K562 (cell line): ENCODE measurements around the gene KCNJ9. TPM values are rescaled to one million over a fixed set of nuclear protein-coding genes. Genes with fewer than 3 reads are reported as not detected.

Experiments
- CREB1 ChIP-seq, 2 experiments: sonication (generic) in 1 of 2; formaldehyde crosslinking in 1 of 2; IDR thresholded peaks; 2 replicates each; pipeline versions ENCODE4 v1.6.1 to v1.8.0; 2012 to 2022; ENCODE audit warnings: inconsistent platforms in 1 of 2, mild to moderate bottlenecking in 1 of 2, missing genetic modification reagents in 1 of 2, moderate library complexity in 1 of 2
- DACH1 ChIP-seq: fragments of 450-650 bp; IDR thresholded peaks from 2 replicates; pipeline ENCODE4 v1.6.1; 2018; ENCODE audit not compliant: partially characterized antibody
- DEAF1 ChIP-seq: fragments of 450-650 bp; formaldehyde crosslinking; IDR thresholded peaks from 2 replicates; pipeline ENCODE4 v1.4.0; 2020; ENCODE audit warnings: mild to moderate bottlenecking, moderate library complexity
- HDAC1 ChIP-seq, 2 experiments: fragments of 450-650 bp; IDR thresholded peaks; 2 replicates each; pipeline ENCODE4 v1.6.1; 2016 to 2017; ENCODE audit warnings: inconsistent platforms in 1 of 2, mild to moderate bottlenecking in 1 of 2, moderate library complexity in 1 of 2
- HDAC3 ChIP-seq: fragments of 450-650 bp; IDR thresholded peaks from 2 replicates; pipeline ENCODE4 v1.6.1; 2018; ENCODE audit warnings: borderline replicate concordance, mild to moderate bottlenecking, moderate library complexity; ENCODE audit not compliant: partially characterized antibody
- ILK ChIP-seq: fragments of 450-650 bp; IDR thresholded peaks from 2 replicates; pipeline ENCODE4 v1.6.1; 2016; ENCODE audit warnings: missing genetic modification characterization, low read depth, mild to moderate bottlenecking, missing compliant biosample characterization, moderate library complexity, borderline replicate concordance
- MEF2A ChIP-seq: IDR thresholded peaks from 2 replicates; pipeline ENCODE4 v1.6.1; 2011; ENCODE audit warnings: low read depth, mild to moderate bottlenecking, low read length, moderate library complexity; ENCODE audit not compliant: control insufficient read depth
- NONO ChIP-seq, 2 experiments: fragments of 200-400 bp in 1 of 2; fragments of 450-650 bp in 1 of 2; formaldehyde crosslinking in 1 of 2; IDR thresholded peaks; 2 replicates each; pipeline ENCODE4 v1.6.1; 2017; ENCODE audit warnings: low read depth in 2 of 2, mild to moderate bottlenecking in 2 of 2, moderate library complexity in 2 of 2, low read length in 1 of 2
- NR4A1 ChIP-seq, 2 experiments: fragments of 250-450 bp in 1 of 2; fragments of 450-650 bp in 1 of 2; sonication (Bioruptor Pico) in 1 of 2; IDR thresholded peaks; 2 replicates each; pipeline versions ENCODE4 v1.4.0 to v1.6.1; 2016 to 2020; ENCODE audit warnings: mild to moderate bottlenecking in 2 of 2, missing compliant biosample characterization in 1 of 2, missing genetic modification characterization in 1 of 2, moderate library complexity in 1 of 2
- PATZ1 ChIP-seq: fragments of 250-450 bp; sonication (Bioruptor Pico); IDR thresholded peaks from 2 replicates; pipeline ENCODE4 v1.5.0; 2020; ENCODE audit warnings: mild to moderate bottlenecking, borderline replicate concordance
- PHB ChIP-seq: fragments of 250-450 bp; sonication (Bioruptor Pico); IDR thresholded peaks from 2 replicates; pipeline ENCODE4 v1.5.0; 2021
- POLR2A ChIP-seq: fragments of 450-650 bp; conservative IDR thresholded peaks from 2 replicates; pipeline ENCODE4 v1.6.1; 2016
- POLR2G ChIP-seq: fragments of 200-400 bp; formaldehyde crosslinking; IDR thresholded peaks from 2 replicates; pipeline ENCODE4 v1.6.1; 2017; ENCODE audit warnings: low read depth, mild to moderate bottlenecking, antibody characterized with exemption, low read length, moderate library complexity
- RB1 ChIP-seq: fragments of 450-650 bp; IDR thresholded peaks from 2 replicates; pipeline ENCODE4 v1.6.1; 2017; ENCODE audit warnings: low read depth, mild to moderate bottlenecking
- SAFB ChIP-seq: fragments of 200-400 bp; formaldehyde crosslinking; IDR thresholded peaks from 2 replicates; pipeline ENCODE4 v1.6.1; 2017; ENCODE audit warnings: low read depth, low read length, borderline replicate concordance
- SAFB2 ChIP-seq: fragments of 200-400 bp; formaldehyde crosslinking; IDR thresholded peaks from 2 replicates; pipeline ENCODE4 v1.6.1; 2018; ENCODE audit warnings: borderline replicate concordance, low read length, low read depth, moderate library complexity; ENCODE audit not compliant: severe bottlenecking
- SRF ChIP-seq, 2 experiments: fragments of 250-450, 450-650 bp in 1 of 2; sonication (Bioruptor Pico) in 1 of 2; sonication (generic) in 1 of 2; formaldehyde crosslinking; IDR thresholded peaks; 2 replicates each; pipeline versions ENCODE4 v1.5.0 to v1.5.1; 2020 to 2022; ENCODE audit warnings: mild to moderate bottlenecking in 1 of 2, missing genetic modification reagents in 1 of 2
- STAT5B ChIP-seq: fragments of 250-450 bp; sonication (Bioruptor Pico); IDR thresholded peaks from 2 replicates; pipeline ENCODE4 v1.8.0; 2021; ENCODE audit warnings: mild to moderate bottlenecking, inconsistent platforms
- THRB ChIP-seq: fragments of 450-650 bp; formaldehyde crosslinking; conservative IDR thresholded peaks from 2 replicates; pipeline ENCODE4 v1.4.0; 2022; ENCODE audit warnings: mild to moderate bottlenecking, missing genetic modification characterization
- ZFP30 ChIP-seq: fragments of 250-450 bp; sonication (Bioruptor Pico); IDR thresholded peaks from 2 replicates; pipeline ENCODE4 v1.8.0; 2022; ENCODE audit warnings: moderate library complexity, mild to moderate bottlenecking, inconsistent platforms, borderline replicate concordance
- ZNF165 ChIP-seq: fragments of 250-450 bp; sonication (Bioruptor Pico); IDR thresholded peaks from 2 replicates; pipeline ENCODE4 v1.4.0; 2020; ENCODE audit warnings: borderline replicate concordance
- ZNF282 ChIP-seq: sonication (generic); formaldehyde crosslinking; IDR thresholded peaks from 2 replicates; pipeline ENCODE4 v1.8.1; 2023; ENCODE audit warnings: missing genetic modification reagents
- ZNF583 ChIP-seq: fragments of 250-450 bp; sonication (Bioruptor Pico); IDR thresholded peaks from 2 replicates; pipeline ENCODE4 v1.4.0; 2020
- polyA plus RNA-seq, 8 experiments: library from polyadenylated mRNA; depleted of rRNA in 4 of 8; stranded (reverse) in 5 of 8; unstranded in 3 of 8; fragments of >200 nt; fragmentation: Nextera tagmentation in 2 of 8; fragmentation: Illumina TruSeq in 1 of 8; extraction: Ambion mirVana in 2 of 8; extraction: Trizol in 1 of 8; gene quantifications; 2 replicates each; pipeline versions ENCODE4 v1.2.1 to v1.2.3, GENCODE V29; 2011 to 2014; ENCODE audit warnings: inconsistent platforms in 1 of 8, missing spikeins in 1 of 8
- total RNA-seq, 7 experiments: library from RNA; depleted of rRNA in 6 of 7; stranded (reverse); fragments of >200 nt in 6 of 7; fragmentation: Illumina TruSeq in 2 of 7; extraction: Trizol in 2 of 7; gene quantifications; 2 replicates each; pipeline versions ENCODE4 v1.2.1 to v1.2.3, GENCODE V29; 2011 to 2021; ENCODE audit warnings: low replicate concordance in 1 of 7

The KCNJ9 gene
- total and polyA plus RNA-seq, 9 of the 15 experiments (the other 6 are each of a cell fraction or from before 2014, with no cell fraction given): not detected

GRCh38 chr1:160085686-160086455 lies 4.5 kb downstream of the KCNJ9 start (continued):
- no peak for TF ChIP-seq NONO (IDR thresholded peaks at IDR 0.05; ENCODE audit: low read depth in 2 of 2, low read length in 1 of 2)
- TF ChIP-seq MEF2A: no peak
- TF ChIP-seq SAFB: no peak
- TF ChIP-seq DEAF1 (CRISPR knock-in tag): peak; percentile 58
- TF ChIP-seq DACH1: no peak
- no peak for TF ChIP-seq NR4A1 (CRISPR knock-in tag; IDR thresholded peaks at IDR 0.05)
- TF ChIP-seq NR4A1 (tag; IDR thresholded peaks at IDR 0.05): no peak
- TF ChIP-seq ZNF583: no peak
- no peak for TF ChIP-seq STAT5B (CRISPR knock-in tag)
- TF ChIP-seq POLR2G: no peak
- no peak for TF ChIP-seq PHB
- TF ChIP-seq ILK (tag): no peak
- TF ChIP-seq SAFB2: no peak
- TF ChIP-seq PATZ1: no peak
- TF ChIP-seq RB1: peak; percentile 60; the same call in 1 of the 2 replicates
- TF ChIP-seq ZNF165: no peak
- peak in 1 of 2 experiments; percentile 57; a peak in 1 of 4 replicates for TF ChIP-seq SRF (CRISPR knock-in tag; IDR thresholded peaks at IDR 0.05)
- TF ChIP-seq HDAC3: no peak
- TF ChIP-seq HDAC1 (IDR thresholded peaks at IDR 0.05): no peak
- TF ChIP-seq ZFP30 (CRISPR knock-in tag): no peak
- no peak; the same call in 1 of the 2 replicates for TF ChIP-seq THRB (CRISPR knock-in tag)
- no peak for TF ChIP-seq CREB1 (IDR thresholded peaks at IDR 0.05)
- TF ChIP-seq CREB1 (CRISPR knock-in tag; IDR thresholded peaks at IDR 0.05): peak; percentile 62; the same call in 1 of the 2 replicates
- no peak for TF ChIP-seq ZNF282 (CRISPR knock-in tag)
- TF ChIP-seq POLR2A: no peak
